Bronchial epithelial cell (primary cell): ENCODE measurements around the gene ABCG8. TPM values are rescaled to one million over a fixed set of nuclear protein-coding genes. Genes with fewer than 3 reads are reported as not detected.

Source experiments
- DNase-seq: peaks from one replicate; pipeline ENCODE4 v3.0.0-alpha.2; 2010; ENCODE audit warnings: low read depth
- FAIRE-seq: peaks from 2 replicates; lab custom pipeline; 2011; peaks lifted over from hg19 to GRCh38; lab: Jason Lieb, UNC
- H3K27me3 ChIP-seq: 2 replicates; pipeline ENCODE4 v1.5.1; 2011; ENCODE audit warnings: low read length; ENCODE audit not compliant: control insufficient read depth, insufficient read depth
- H3K36me3 ChIP-seq: 2 replicates; pipeline ENCODE4 v1.5.1; 2011; ENCODE audit warnings: low read length; ENCODE audit not compliant: control insufficient read depth, insufficient read depth
- H3K4me3 ChIP-seq: 2 replicates; pipeline ENCODE4 v1.5.1; 2011; ENCODE audit warnings: mild to moderate bottlenecking, low read depth, low read length, control low read depth
- CTCF ChIP-seq: IDR thresholded peaks from 2 replicates; pipeline ENCODE4 v1.5.1; 2011; ENCODE audit warnings: mild to moderate bottlenecking, moderate library complexity, low read length, control low read depth, inconsistent platforms; ENCODE audit not compliant: insufficient read depth, severe bottlenecking
- total RNA-seq: library from RNA; depleted of rRNA; stranded (reverse); fragments of >200 nt; gene quantifications from 2 replicates; pipeline ENCODE4 v1.2.1, GENCODE V29; 2014

The ABCG8 gene
- total RNA-seq, 1 donor from 2014 or later: not detected

- Histone ChIP-seq H3K27me3 (no peaks in the 10 kb centered on the region), H3K36me3 (no peaks in the 10 kb centered on the region), H3K4me3 (no peak overlapping the region)
- DNase-seq: no peak
- FAIRE-seq: no peak
- TF ChIP-seq CTCF: no peak
Measured at GRCh38 chr2:43806719-43807031, 32.1 kb upstream of the ABCG8 start.

- FAIRE-seq (no peak), DNase-seq (no peak)
- H3K4me3 ChIP-seq: no peak overlapping the region
- H3K27me3 ChIP-seq: no peaks in the 10 kb centered on the region
- no peak for TF ChIP-seq CTCF
- no peaks in the 10 kb centered on the region for H3K36me3 ChIP-seq
Measured at GRCh38 chr2:43810452-43810851, 28.3 kb upstream of the ABCG8 start.

- FAIRE-seq (no peak), DNase-seq (no peak)
- H3K27me3 ChIP-seq: no peaks in the 10 kb centered on the region
- no peak for TF ChIP-seq CTCF
- no peak overlapping the region for H3K4me3 ChIP-seq
- no peaks in the 10 kb centered on the region for H3K36me3 ChIP-seq
Measured at GRCh38 chr2:43810888-43811287, 27.9 kb upstream of the ABCG8 start.

GRCh38 chr2:43812006-43812405 lies 26.8 kb upstream of the ABCG8 start:
- no peak for TF ChIP-seq CTCF

GRCh38 chr2:43812947-43813346 lies 25.8 kb upstream of the ABCG8 start:
- Histone ChIP-seq H3K36me3 (no peaks in the 10 kb centered on the region), H3K4me3 (no peak overlapping the region), H3K27me3 (no peaks in the 10 kb centered on the region)
- FAIRE-seq (no peak), DNase-seq (no peak)
- no peak for TF ChIP-seq CTCF

More at GRCh38 chr2:43812006-43812405, 26.8 kb upstream of the ABCG8 start:
- no peak overlapping the region for H3K4me3 ChIP-seq
- H3K36me3 ChIP-seq: no peaks in the 10 kb centered on the region
- DNase-seq (no peak), FAIRE-seq (no peak)
- no peaks in the 10 kb centered on the region for H3K27me3 ChIP-seq

GRCh38 chr2:43814711-43815110 lies 24.1 kb upstream of the ABCG8 start:
- TF ChIP-seq CTCF: no peak
- Histone ChIP-seq H3K27me3 (no peaks in the 10 kb centered on the region), H3K36me3 (no peaks in the 10 kb centered on the region), H3K4me3 (no peak overlapping the region)
- FAIRE-seq (no peak), DNase-seq (no peak)
